NCI-H146 treated with DMSO at 0.1 percent for 48 hours (cell line): Measurements from ENCODE around the gene GALK2.

Experiments used
- DNase-seq: peaks from one replicate; lab custom pipeline; 2025; ENCODE audit not compliant: unreplicated experiment; lab: John Stamatoyannopoulos, UW

GALK2 gene

DNA sequence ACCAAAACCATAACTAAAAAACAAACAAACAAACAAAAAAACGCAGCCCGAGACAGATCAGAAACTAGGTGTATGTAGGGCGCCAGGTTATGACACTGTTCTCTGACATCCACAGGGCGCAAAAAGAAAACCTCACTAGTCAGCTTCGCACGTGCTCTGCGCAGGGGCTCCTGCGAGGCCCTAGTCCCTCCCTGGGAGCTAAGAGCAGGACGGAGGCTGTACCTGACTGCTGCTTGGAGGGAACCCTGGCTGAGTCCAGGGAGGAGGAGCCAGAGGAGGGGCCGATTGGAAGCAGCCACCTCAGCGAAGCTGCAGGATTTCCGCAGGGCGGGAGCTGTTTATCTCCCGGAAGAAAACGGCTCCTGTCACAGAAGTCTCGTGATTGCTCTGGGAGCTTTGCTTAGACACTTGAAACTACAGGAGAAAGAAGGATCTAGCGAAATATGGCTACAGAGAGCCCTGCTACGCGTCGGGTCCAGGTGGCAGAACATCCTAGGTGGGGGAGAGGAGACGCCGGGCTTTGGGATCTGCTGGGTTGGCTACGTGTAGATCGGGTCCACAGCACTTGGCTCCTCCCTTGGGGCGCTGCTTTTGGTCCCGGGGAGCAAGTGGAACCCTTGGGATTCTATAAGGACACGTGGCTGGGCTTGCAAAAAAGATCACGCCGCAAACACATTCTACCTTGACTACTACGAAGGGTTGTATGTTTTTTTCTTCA is at the start of gene GALK2:
GALK2 (plus strand) TSS at position 368 of the 718 bp plus-strand sequence; CDS start at position 444, 76 bp downstream.
- peak; percentile 72 for DNase-seq

DNA sequence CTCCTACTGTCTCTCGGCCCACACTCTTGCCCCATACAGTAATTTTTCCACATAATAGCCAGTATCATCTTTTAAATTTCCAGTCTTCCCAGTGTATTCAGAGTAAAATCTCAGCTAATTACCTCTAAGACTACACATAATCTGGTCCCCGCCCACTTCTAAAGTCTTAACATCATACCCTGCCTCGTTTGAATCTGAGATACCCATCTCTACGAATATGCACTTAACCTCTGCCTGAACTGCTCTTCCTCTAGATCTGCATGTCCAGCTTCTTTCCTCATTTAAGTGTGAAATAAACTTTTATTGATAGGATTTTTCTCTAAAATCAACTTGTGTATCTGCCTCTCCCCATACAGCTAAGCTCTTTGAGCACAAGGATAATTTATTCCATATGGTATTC is 49.2 kb upstream of the GALK2 start:
- no peak for DNase-seq

DNA sequence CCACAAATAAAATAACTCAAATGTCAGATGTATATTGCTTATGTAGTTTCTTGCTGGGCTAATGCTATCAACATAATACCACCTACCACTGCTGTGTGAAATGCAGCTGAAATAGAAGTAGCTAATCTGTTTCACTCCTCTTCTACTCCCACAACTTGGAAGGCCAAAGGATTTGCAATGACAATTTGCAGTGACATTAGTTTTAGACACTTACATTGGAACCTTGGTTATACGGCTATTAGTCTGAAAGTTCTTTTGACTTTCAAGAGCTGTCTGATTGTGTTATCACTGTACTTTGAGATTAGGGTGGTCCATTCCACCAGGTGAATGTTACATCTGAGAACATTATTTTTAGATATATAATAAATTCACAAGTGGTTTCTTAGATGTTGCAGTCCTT is 48.1 kb upstream of the GALK2 start:
- no peak for DNase-seq

DNA sequence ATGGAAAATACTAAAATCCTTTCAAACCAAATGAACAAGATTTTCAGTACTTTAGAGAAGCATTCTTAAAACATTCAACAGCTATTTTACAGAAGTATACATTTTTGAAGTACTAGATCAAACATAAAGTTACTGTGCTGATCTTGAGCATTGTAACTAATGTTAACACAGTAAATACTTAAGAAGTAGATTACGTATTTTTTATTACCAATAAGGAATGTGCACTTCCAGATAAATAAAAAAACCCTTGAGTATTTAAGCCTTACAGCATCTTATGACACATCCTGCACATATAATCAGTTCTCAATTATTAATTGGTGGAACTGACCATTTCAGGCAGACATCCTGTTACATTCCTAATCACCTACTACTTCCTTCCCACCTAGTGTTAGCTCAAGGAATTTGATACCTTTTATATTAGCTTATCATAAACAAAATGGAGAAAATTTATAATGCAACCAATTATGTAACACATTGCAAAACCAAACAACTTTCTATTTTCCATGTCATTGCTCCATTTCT is 47.4 kb upstream of the GALK2 start:
- no peak for DNase-seq

DNA sequence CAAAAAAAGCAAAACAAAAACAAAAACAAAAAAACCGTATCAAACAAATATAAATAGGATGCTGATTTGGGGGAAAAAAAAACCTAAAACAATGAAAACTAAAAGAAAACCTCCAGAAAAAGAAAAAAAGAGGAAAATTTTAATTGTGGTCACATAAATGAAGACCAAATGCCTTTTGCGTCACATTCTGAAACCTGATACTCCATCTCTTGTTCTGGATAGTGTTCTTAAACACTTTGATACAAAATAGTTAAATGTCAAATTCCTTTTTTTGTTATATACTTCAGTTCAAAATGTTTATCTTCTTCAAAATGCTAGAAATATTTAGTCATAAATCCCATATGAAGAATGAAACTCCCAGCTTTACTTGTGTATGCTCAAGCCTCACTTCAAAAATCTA is 45.7 kb upstream of the GALK2 start:
- DNase-seq, result no peak

DNA sequence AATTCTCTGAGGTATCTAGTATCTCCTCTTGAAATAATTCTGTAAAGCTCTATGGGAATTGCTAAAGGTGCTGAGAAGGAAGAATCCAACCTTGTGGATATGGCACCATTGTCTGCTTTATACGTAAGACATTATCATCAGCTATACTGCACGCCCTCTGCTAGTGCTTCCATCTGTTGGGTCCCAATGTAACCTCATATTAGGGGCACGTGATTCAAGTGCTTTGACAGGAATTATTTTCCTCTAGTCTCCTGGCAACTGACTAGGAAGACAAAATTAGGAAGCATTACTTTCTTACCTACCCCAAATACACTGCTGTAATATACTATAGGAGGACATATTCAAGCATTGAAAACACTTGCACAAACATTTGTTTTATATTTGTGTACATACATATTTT is 38.6 kb upstream of the GALK2 start:
- no peak for DNase-seq

DNA sequence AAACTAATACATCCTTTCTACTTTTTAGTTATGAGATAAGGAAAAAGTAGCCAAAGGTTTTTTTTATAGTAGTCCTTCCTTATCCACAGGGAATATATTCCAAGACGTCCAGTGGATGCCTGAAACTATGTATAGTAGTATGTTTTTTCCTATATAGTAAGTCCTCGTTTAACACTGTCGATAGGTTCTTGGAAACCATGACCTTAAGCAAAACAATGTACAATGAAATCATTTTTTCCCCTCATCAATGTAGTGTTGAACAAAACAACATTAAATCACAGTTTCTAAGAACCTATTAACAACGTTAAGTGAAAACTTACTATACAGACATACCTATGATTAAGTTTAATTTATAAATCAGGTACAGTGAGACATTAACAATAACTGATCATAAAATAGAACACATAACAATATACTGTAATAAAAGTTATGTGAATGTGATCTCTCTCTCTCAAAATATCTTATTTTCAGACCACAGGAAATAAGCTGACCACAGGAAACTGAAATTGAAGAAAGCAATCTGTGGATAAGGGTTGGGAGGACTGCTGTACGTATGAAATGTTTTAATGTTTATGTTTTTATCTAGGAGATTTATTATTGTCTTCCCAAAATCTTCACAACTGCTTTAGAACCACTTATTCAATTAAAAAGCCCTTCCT is 35.2 kb upstream of the GALK2 start:
- DNase-seq, result no peak

DNA sequence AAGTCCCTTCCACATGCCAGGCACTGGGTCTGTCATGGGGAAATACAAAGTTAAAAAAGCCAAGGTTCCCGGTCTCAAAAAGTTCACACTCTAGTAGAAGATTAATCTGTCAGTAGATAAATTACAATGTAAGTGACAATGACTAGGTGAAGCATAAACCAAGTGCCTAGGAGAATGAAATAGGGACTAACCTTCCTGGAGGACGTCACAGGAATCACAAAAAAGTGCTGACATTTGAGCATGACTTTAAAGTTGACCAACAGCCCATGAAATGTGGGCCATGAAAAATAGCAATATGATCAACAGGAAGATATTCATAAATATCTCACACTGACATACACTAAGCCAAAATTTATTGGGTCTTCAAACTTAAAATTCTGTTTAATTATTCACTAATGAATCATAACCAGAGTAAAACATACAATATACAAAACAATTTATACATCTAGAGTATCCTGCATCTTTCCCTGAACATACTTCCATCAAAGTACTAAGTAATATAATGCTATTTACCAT is 34.6 kb upstream of the GALK2 start:
- DNase-seq, result no peak

DNA sequence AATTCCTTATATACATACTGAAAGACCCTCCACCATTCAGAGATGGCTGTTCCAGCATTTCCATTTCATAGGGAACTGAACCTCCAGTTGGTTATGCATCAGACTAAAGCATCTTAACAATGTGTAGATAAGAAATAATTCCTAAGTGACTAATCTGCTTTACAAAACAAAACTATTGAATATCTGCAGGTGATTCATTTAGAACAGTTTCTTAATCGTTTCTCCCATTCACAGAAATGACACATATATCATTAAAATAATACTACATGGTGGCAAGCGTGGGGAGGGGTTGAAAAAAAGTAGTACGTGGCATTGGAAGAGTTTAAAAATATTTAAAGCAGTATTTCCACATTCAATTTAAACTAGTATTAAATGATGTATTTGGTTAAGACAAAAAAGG is 34.1 kb upstream of the GALK2 start:
- DNase-seq, result no peak

DNA sequence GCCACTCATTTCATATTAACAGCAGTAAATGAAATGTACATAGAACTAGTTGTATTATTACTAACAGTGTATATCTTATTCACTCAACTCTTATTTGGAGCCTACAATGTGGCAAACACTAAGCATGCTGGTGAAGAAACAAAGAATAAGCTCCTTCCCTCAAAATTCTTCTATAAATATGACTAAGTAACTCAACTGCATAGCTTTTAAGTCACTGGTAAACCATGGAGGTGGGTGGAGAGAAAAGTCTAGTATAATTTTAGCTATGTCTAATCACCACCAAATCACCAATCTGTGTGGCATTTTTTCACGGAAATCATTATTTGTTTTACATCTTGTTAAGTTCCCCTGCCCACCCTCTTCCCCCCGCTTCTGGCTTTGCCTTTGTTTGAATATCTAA is 32.2 kb upstream of the GALK2 start:
- no peak for DNase-seq

DNA sequence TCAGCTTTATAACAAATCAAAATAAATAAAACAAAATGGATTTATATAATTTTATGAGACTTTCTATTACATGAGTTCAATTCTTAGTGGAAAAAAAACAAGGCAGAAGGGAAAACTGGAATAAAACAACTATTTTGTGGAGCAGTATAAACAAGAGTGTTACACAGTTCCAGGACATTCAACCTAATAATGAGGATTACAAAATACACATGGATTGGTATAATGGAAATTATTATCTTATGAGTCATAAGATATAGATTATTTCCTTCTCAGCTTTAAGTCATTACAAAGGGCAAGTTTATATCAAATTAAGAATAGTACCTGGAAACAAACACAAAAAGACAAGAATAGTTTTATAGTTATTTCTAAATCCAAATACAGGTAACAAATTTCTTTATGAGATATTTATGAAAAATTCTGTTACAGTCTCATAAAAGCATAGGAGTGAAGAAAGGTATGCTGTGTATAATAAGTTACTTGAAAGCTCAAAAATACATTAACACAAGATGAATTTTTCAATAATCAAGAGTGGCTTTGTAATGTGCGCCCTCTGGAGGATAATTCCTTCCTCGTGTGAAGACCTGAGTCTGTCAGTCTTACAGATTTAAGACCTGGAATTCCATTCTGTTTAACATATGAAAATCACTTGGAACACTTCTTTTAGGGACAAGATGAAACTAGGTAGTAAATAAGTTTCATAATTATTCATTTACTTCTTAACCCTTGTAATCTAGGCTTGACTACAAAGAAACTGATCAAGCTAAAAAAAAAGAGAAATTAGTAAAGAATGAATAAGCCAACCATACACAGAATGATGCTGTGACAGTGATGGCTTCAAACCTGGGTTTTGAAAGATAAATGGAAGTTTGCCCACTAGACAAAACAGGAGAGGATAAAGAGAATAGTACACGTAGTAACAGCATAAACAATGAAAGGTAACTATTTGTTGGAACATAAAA is 24.1 kb upstream of the GALK2 start:
- no peak for DNase-seq

DNA sequence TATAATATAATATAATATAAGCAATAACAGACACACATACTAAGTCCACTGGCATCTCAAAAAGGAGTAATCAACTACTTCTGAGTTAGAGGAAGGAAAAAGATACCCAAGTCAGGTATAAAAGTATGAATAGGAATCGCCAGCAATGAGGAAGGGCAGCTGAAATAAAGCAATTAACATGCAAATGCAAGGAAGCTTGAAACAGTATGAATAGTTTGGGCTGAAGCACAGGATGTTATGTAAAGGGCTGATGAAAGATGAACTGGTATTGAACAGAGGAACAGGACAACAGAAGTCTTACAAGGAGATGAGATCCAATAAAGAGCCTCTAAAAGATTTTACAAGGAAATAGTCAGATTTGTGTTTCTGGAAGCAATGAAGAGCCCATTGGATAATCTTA is 21.7 kb upstream of the GALK2 start:
- DNase-seq, result no peak

DNA sequence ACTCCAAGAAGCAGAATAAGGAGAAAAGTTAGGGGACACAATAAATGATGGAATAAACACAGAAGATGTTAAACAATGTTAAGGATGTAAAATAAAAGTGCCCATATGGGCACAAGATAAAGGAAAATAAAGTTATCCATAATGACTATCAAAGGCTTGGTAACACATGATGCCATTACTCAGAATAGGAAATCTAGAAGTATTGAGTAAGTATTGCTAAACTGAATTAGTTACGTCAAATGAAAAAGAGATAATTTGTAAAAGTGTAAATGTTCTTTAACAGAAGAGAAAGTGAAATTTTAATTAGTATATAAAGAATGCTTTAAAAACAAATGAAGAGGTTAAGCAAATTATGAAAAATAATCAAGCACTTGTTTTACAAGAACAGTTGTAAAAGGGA is 21.3 kb upstream of the GALK2 start:
- no peak for DNase-seq

DNA sequence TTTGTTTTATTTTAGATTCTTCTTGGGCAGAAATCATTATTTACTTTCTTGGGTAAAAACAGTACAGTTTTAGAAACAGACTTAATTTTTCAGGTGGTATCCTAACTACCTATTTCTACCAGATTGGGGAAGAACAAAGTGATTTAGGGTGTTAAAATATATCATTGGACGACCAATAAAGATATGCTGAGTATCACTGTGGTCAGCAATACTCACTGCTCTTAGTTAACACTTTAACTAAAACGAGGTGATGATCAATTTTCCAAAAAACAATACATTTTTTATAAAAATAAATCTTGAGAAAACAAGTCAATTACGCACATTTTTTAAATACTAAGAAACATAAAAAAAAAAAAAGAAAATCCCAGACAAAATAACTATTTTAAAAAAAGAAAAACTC is 18.2 kb upstream of the GALK2 start:
- no peak for DNase-seq

DNA sequence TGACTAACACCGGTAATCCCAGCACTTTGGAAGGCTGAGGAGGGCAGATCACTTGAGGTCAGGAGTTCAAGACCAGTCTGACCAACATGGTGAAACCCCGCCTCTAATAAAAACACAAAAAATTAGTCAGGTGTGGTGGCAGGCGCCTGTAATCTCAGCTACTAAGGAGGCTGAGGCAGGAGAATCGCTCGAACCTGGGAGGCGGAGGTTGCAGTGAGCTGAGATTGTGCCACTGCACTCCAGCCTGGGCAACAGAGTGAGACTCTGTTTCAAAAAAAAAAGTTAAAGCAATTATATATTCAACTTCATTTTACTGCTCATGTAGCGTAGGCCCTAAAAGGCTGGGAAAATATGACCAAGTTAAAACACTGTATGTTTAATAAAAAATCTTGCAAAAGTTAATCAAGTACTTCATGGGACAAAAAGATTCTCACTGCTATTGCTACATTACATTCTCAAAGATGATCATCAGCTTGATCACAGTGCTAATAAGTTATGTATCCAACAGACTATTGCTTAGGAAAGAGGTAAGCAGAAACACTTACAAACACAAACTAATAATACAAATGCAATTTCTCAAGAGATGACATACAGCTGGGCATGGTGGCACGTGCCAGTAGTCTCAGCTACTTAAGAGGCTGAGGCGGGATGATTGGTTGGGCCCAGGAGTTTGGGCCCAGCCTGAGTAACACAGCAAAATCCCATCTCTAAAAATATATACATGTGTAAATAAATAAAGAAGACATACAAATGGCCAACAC is 17.3 kb upstream of the GALK2 start:
- no peak for DNase-seq

DNA sequence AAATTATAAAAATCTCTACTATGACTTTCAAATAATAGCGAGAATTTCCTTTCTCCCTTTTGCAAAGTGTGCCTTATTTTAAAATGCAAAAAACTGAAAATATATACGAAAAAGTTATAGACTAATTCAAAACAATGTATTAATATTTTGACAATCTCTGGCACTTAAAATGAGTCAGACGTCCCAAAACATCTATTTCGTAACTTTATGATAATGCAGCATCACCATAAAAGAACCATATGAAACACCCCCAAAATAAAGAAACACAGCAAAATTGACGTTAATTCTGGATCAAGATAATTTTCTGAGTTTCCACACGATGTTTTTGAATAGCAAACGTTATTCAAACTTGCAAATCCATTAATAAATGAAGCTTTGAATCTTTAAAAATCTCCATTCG is 15.7 kb upstream of the GALK2 start:
- no peak for DNase-seq

DNA sequence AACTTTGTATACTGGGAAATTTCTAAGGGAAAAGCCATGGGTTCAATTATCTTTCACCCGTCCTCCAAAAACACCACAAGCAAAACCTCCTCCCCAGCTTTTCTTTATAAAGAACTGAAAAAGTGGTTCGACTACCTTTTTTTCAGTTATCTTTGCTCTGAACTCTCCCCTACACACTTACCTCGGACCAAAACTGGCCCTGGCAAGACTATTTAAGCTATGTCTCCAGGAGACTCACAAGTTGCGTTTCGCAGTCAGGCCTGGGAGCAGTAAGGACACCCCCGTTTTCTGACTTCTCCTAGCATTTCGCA is 15.3 kb upstream of the GALK2 start:
- no peak for DNase-seq

DNA sequence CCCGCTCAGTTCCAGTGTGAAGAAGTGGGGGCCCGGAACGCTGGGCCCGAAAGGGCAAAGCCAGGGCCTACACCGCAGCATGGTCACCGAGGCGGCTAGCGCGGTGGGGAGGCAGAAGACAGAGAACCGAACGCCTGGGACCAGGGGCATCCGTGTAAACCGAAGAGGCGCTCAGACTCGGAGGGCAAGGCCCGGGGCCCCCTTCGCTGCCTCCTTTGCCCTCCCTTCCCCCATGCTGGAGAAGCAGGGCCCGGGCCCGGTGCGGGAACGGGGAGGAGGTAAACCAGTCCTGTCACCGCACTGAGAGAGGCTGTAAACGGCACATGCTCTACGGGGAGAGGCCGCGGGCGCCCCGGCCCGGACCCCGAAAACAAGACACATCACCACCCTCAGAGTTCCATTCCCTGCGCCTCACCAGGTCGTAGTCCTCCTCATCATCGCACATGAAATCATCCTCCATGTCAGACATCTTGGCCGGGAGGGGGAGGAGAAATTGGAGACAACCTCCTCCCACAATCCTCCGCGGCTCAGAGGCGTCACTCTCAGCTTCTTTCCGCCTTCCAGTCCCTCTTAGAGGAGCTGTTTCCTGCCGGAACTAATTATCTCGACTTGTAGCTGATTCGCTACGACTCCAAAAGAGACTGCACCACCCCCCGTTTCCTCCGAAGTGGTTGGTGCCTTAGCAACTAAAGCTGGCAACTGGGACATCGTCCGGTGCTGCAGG is 14.8 kb upstream of the GALK2 start, which contains the start of gene COPS2:
COPS2 (minus strand) TSS at position 490 of the 724 bp plus-strand sequence; CDS start at position 469, 21 bp downstream.
- peak; percentile 91 for DNase-seq

DNA sequence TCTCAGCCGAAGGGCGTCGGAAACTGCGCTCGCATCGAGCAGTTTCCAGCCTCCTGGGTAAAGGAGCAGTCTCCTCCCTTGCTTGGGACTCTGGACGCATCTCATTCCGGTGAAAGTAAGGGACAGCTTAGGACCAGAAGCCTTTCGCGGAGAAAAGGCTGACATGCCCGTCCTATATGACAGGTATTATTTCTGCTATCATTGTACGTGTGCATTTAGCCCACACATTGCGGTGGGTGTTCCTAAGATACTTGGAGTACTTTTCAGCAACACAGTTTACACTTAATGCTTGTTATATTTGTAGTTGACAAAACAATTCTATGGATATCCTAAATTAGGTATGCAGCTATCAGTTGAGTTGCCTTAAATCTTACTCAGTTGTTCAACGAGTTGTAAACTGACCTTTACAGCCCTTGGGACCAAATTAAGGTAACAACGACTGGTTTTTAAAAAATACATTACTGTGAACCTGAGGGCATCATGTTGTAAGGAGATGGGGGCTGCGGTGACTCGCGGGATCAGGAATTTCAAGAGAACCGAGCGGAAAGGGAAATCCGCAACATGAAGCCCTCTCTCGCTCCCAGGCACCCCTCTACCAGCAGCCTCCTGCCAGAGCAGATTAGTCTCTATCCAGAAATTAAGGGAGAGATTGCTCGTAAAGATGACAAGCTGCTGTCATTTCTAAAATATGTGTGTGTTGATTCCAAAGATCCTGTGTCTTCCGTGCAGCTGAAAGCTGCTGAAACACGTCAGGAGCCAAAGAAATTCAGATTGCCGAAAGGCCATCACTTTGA is 14.0 kb upstream of the GALK2 start:
- DNase-seq, result no peak
